GM12864 (cell line): ENCODE results near the gene CTU2.

ENCODE experiments used
- DNase-seq: peaks from one replicate; pipeline ENCODE4 v3.0.0-alpha.2; 2011; ENCODE audit warnings: low read depth
- H3K4me3 ChIP-seq: 2 replicates; pipeline ENCODE4 v1.5.1; 2011; ENCODE audit warnings: mild to moderate bottlenecking, low read depth, low read length, control low read depth
- CTCF ChIP-seq: IDR thresholded peaks from 2 replicates; pipeline ENCODE4 v1.5.1; 2011; ENCODE audit warnings: low read depth, mild to moderate bottlenecking, moderate library complexity, low read length, control low read depth, inconsistent platforms; ENCODE audit errors: missing control alignments

CTU2 gene

GRCh38 chr16:88687254-88687576, 19.1 kb upstream of the CTU2 start:
- DNase-seq = no peak
- H3K4me3 ChIP-seq = no peak overlapping the region

GRCh38 chr16:88687676-88688012, 18.7 kb upstream of the CTU2 start:
- DNase-seq = no peak
- TF ChIP-seq CTCF = no peak
- H3K4me3 ChIP-seq = no peak overlapping the region

More at GRCh38 chr16:88687254-88687576, 19.1 kb upstream of the CTU2 start:
- TF ChIP-seq CTCF = no peak

GRCh38 chr16:88688013-88688778, 18.1 kb upstream of the CTU2 start:
- H3K4me3 ChIP-seq = no peak overlapping the region
- no peak for DNase-seq
- TF ChIP-seq CTCF = no peak

- no peak overlapping the region for H3K4me3 ChIP-seq
- no peak for DNase-seq
- no peak for TF ChIP-seq CTCF
Measured at GRCh38 chr16:88690341-88691128, 15.8 kb upstream of the CTU2 start.

- DNase-seq = no peak
- no peak for TF ChIP-seq CTCF
- no peak overlapping the region for H3K4me3 ChIP-seq
Measured at GRCh38 chr16:88691129-88691813, 15.0 kb upstream of the CTU2 start.

GRCh38 chr16:88691924-88692560, 14.3 kb upstream of the CTU2 start:
- DNase-seq = no peak
- TF ChIP-seq CTCF = no peak
- no peak overlapping the region for H3K4me3 ChIP-seq
